Measurements from ENCODE around the gene ARHGAP15. TPM values are rescaled to one million over a fixed set of nuclear protein-coding genes. Genes with fewer than 3 reads are reported as not detected.

The ARHGAP15 gene
- total and polyA plus RNA-seq, 4 donors, result 3.8 to 17.9 (median 13.2) TPM

GRCh38 chr2:143692162-143692561 lies 562.9 kb downstream of the ARHGAP15 start:
- Histone ChIP-seq H3K9ac (ENCODE audit: low read depth in 1 of 2, low read length in 2 of 2) (no peak overlapping the region), H3K4me1 (ENCODE audit: control insufficient read depth in 4 of 4, insufficient read depth in 4 of 4, low read length in 3 of 4) (no peaks in the 10 kb centered on the region), H3K27me3 (ENCODE audit: control insufficient read depth in 4 of 4, insufficient read depth in 4 of 4, low read length in 3 of 4) (peaks cover 0 to 2% (median 0%) of the 10 kb centered on the region in 4 donors), H3K4me3 (ENCODE audit: low read depth in 1 of 3, low read length in 3 of 3) (no peak overlapping the region), H3K27ac (ENCODE audit: low read depth in 1 of 2, low read length in 2 of 2) (no peak overlapping the region), H3K36me3 (ENCODE audit: control insufficient read depth in 4 of 4, insufficient read depth in 3 of 4, low read depth in 1 of 4, low read length in 3 of 4) (no peaks in the 10 kb centered on the region), H3K9me3 (ENCODE audit: control insufficient read depth in 4 of 4, low read length in 3 of 4) (no peaks in the 10 kb centered on the region)
- DNase-seq (ENCODE audit: low spot score), result no peak
- TF ChIP-seq FOXA1 (IDR thresholded peaks at IDR 0.05), result no peak
- no peak for TF ChIP-seq RAD21 (IDR thresholded peaks at IDR 0.05)
- TF ChIP-seq YY1 (IDR thresholded peaks at IDR 0.05), result no peak
- TF ChIP-seq HNF4A (conservative IDR thresholded peaks at IDR 0.05), result no peak
- TF ChIP-seq, protein P1, sequence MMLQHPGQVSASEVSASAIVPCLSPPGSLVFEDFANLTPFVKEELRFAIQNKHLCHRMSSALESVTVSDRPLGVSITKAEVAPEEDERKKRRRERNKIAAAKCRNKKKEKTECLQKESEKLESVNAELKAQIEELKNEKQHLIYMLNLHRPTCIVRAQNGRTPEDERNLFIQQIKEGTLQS (IDR thresholded peaks at IDR 0.05), result no peak
- no peak for TF ChIP-seq FOXA2 (IDR thresholded peaks at IDR 0.05)
- TF ChIP-seq GABPA (IDR thresholded peaks at IDR 0.05 in 1 of 2, conservative IDR thresholded peaks at IDR 0.05 in 1 of 2), result no peak
- TF ChIP-seq CTCF (IDR thresholded peaks at IDR 0.05; ENCODE audit: low read depth, low read length, missing input control), result no peak
- no peak for TF ChIP-seq HNF4G (IDR thresholded peaks at IDR 0.05)
- TF ChIP-seq EGR1 (IDR thresholded peaks at IDR 0.05; ENCODE audit: low read depth in 2 of 2), result no peak
- no peak for TF ChIP-seq TAF1 (conservative IDR thresholded peaks at IDR 0.05)
- no peak for TF ChIP-seq RXRA (IDR thresholded peaks at IDR 0.05)
- no peak for TF ChIP-seq JUND (IDR thresholded peaks at IDR 0.05)
- TF ChIP-seq, protein P2, sequence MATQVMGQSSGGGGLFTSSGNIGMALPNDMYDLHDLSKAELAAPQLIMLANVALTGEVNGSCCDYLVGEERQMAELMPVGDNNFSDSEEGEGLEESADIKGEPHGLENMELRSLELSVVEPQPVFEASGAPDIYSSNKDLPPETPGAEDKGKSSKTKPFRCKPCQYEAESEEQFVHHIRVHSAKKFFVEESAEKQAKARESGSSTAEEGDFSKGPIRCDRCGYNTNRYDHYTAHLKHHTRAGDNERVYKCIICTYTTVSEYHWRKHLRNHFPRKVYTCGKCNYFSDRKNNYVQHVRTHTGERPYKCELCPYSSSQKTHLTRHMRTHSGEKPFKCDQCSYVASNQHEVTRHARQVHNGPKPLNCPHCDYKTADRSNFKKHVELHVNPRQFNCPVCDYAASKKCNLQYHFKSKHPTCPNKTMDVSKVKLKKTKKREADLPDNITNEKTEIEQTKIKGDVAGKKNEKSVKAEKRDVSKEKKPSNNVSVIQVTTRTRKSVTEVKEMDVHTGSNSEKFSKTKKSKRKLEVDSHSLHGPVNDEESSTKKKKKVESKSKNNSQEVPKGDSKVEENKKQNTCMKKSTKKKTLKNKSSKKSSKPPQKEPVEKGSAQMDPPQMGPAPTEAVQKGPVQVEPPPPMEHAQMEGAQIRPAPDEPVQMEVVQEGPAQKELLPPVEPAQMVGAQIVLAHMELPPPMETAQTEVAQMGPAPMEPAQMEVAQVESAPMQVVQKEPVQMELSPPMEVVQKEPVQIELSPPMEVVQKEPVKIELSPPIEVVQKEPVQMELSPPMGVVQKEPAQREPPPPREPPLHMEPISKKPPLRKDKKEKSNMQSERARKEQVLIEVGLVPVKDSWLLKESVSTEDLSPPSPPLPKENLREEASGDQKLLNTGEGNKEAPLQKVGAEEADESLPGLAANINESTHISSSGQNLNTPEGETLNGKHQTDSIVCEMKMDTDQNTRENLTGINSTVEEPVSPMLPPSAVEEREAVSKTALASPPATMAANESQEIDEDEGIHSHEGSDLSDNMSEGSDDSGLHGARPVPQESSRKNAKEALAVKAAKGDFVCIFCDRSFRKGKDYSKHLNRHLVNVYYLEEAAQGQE (IDR thresholded peaks at IDR 0.05), result no peak
- TF ChIP-seq NR2F2 (IDR thresholded peaks at IDR 0.05), result no peak
- TF ChIP-seq SP1 (IDR thresholded peaks at IDR 0.05), result no peak
- no peak for TF ChIP-seq ZBTB33 (IDR thresholded peaks at IDR 0.05)
- TF ChIP-seq MAX (IDR thresholded peaks at IDR 0.05), result no peak
- 52% methylated on average over 5 of the region's 5 CpGs for WGBS

Measured in liver (tissue), 9 donors.